Neural cell (in vitro differentiated cells): Measurements from ENCODE around the gene ANKS3.

Experiments
- EP300 ChIP-seq: fragments of 450-650 bp; conservative IDR thresholded peaks from 2 replicates; pipeline ENCODE4 v1.6.1; 2014; ENCODE audit warnings: antibody characterized with exemption, mild to moderate bottlenecking, moderate library complexity; ENCODE audit not compliant: poor library complexity, severe bottlenecking
- EZH2 ChIP-seq: fragments of 200-600, 300-800 bp; shearing (Covaris generic), sonication (generic); IDR thresholded peaks from 2 replicates; pipeline ENCODE4 v1.6.1; 2014; ENCODE audit warnings: antibody characterized with exemption, low read length, borderline replicate concordance, mild to moderate bottlenecking; ENCODE audit not compliant: insufficient read depth, poor library complexity, severe bottlenecking
- MXI1 ChIP-seq: fragments of 450-650 bp; conservative IDR thresholded peaks from 2 replicates; pipeline ENCODE4 v1.6.1; 2014; ENCODE audit warnings: antibody characterized with exemption, mild to moderate bottlenecking; ENCODE audit not compliant: poor library complexity, severe bottlenecking
- POLR2AphosphoS5 ChIP-seq: IDR thresholded peaks from 2 replicates; pipeline ENCODE4 v1.6.1; 2012
- RAD21 ChIP-seq: fragments of 450-650 bp; conservative IDR thresholded peaks from 2 replicates; pipeline ENCODE4 v1.6.1; 2014; ENCODE audit warnings: antibody characterized with exemption, mild to moderate bottlenecking, moderate library complexity
- TAF1 ChIP-seq: IDR thresholded peaks from 2 replicates; pipeline ENCODE4 v1.6.1; 2012; ENCODE audit warnings: low read depth
- TF ChIP-seq, protein P1 (sequence below): fragments of 450-650 bp; IDR thresholded peaks from 2 replicates; pipeline ENCODE4 v1.5.1; 2014; ENCODE audit warnings: antibody characterized with exemption, mild to moderate bottlenecking, moderate library complexity; ENCODE audit not compliant: poor library complexity, severe bottlenecking

DNA sequence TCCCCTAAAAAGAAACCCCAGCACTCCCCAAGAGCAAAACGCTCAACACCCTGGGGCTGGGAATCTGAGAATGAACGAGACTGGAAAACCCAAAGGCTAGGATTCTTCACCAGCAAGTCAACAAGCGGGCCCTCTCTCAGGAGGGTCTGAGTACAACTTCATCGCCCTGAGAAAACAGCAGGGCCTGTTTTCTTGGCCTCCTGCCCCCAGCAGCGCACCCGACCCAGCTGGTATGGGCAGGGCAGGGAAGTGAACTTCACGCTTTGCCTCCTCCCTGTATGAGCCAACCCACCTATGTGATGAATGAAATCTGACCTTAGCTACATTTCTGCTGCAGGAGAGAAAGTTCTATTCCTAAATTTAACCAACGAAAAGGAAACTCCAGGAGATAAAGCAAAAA, 29.6 kb downstream of the ANKS3 start:
- TF ChIP-seq, protein P1, sequence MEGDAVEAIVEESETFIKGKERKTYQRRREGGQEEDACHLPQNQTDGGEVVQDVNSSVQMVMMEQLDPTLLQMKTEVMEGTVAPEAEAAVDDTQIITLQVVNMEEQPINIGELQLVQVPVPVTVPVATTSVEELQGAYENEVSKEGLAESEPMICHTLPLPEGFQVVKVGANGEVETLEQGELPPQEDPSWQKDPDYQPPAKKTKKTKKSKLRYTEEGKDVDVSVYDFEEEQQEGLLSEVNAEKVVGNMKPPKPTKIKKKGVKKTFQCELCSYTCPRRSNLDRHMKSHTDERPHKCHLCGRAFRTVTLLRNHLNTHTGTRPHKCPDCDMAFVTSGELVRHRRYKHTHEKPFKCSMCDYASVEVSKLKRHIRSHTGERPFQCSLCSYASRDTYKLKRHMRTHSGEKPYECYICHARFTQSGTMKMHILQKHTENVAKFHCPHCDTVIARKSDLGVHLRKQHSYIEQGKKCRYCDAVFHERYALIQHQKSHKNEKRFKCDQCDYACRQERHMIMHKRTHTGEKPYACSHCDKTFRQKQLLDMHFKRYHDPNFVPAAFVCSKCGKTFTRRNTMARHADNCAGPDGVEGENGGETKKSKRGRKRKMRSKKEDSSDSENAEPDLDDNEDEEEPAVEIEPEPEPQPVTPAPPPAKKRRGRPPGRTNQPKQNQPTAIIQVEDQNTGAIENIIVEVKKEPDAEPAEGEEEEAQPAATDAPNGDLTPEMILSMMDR, result no peak
- TF ChIP-seq EZH2 (no peak), POLR2AphosphoS5 (no peak), EP300 (no peak), TAF1 (no peak), RAD21 (no peak), MXI1 (no peak)
